ENCODE measurements around the gene RAB25. TPM values are rescaled to one million over a fixed set of nuclear protein-coding genes. Genes with fewer than 3 reads are reported as not detected.

RAB25 gene
- total and polyA plus RNA-seq, 2 of the 13 experiments (the other 11 are each of a cell fraction or from before 2014, with no cell fraction given): 0.20 to 0.22 TPM

GRCh38 chr1:156082309-156083091 is 21.5 kb downstream of the RAB25 start, which contains the start of gene MEX3A (continued):
- no peak for TF ChIP-seq THAP9 (CRISPR knock-in tag; IDR thresholded peaks at IDR 0.05; ENCODE audit: borderline replicate concordance)
- TF ChIP-seq RFXAP (CRISPR knock-in tag; IDR thresholded peaks at IDR 0.05; ENCODE audit: borderline replicate concordance): no peak
- TF ChIP-seq EHMT2 (IDR thresholded peaks at IDR 0.05; ENCODE audit: borderline replicate concordance, low read depth, low read length): no peak
- no peak for TF ChIP-seq TAF15 (IDR thresholded peaks at IDR 0.05; ENCODE audit: low read depth, low read length, poor library complexity, severe bottlenecking)
- TF ChIP-seq NCOA5 (CRISPR knock-in tag; IDR thresholded peaks at IDR 0.05): no peak
- no peak for TF ChIP-seq ZNF547 (CRISPR knock-in tag; IDR thresholded peaks at IDR 0.05)
- TF ChIP-seq SMARCE1 (IDR thresholded peaks at IDR 0.05; ENCODE audit: borderline replicate concordance): no peak
- no peak for TF ChIP-seq MBNL3 (CRISPR knock-in tag; conservative IDR thresholded peaks at IDR 0.05)
- no peak for TF ChIP-seq SRF (IDR thresholded peaks at IDR 0.05; ENCODE audit: low read depth, low read length)
- TF ChIP-seq ZNF446 (CRISPR knock-in tag; IDR thresholded peaks at IDR 0.05): no peak
- no peak for TF ChIP-seq ZBTB20 (CRISPR knock-in tag; IDR thresholded peaks at IDR 0.05; ENCODE audit: borderline replicate concordance, low read depth)
- no peak for TF ChIP-seq SKI (IDR thresholded peaks at IDR 0.05; ENCODE audit: partially characterized antibody)
- no peak for TF ChIP-seq ZNF337 (CRISPR knock-in tag; IDR thresholded peaks at IDR 0.05; ENCODE audit: borderline replicate concordance, low read depth)
- TF ChIP-seq BRCA1 (CRISPR knock-in tag; IDR thresholded peaks at IDR 0.05): no peak
- TF ChIP-seq ZNF775 (CRISPR knock-in tag; IDR thresholded peaks at IDR 0.05; ENCODE audit: borderline replicate concordance): no peak
- no peak; the same call in 1 of the 2 replicates for TF ChIP-seq ELF1 (CRISPR knock-in tag; IDR thresholded peaks at IDR 0.05)
- TF ChIP-seq ZNF788 (CRISPR knock-in tag; IDR thresholded peaks at IDR 0.05; ENCODE audit: borderline replicate concordance): no peak
- no peak for TF ChIP-seq SATB2 (CRISPR knock-in tag; IDR thresholded peaks at IDR 0.05)
- peak; percentile 67; the same call in 1 of the 2 replicates for TF ChIP-seq KDM5A (IDR thresholded peaks at IDR 0.05; ENCODE audit: borderline replicate concordance, low read length)
- no peak for TF ChIP-seq HMG20A (CRISPR knock-in tag; IDR thresholded peaks at IDR 0.05; ENCODE audit: borderline replicate concordance)
- TF ChIP-seq MAFG (CRISPR knock-in tag; IDR thresholded peaks at IDR 0.05): no peak
- no peak for TF ChIP-seq ZNF614 (CRISPR knock-in tag; IDR thresholded peaks at IDR 0.05; ENCODE audit: borderline replicate concordance)
- no peak for TF ChIP-seq PRMT3 (CRISPR knock-in tag; IDR thresholded peaks at IDR 0.05; ENCODE audit: borderline replicate concordance, low read depth)
- TF ChIP-seq ZNF451 (CRISPR knock-in tag; IDR thresholded peaks at IDR 0.05): no peak
- TF ChIP-seq PREB (CRISPR knock-in tag; IDR thresholded peaks at IDR 0.05): no peak
- no peak for TF ChIP-seq NFE2 (CRISPR knock-in tag; IDR thresholded peaks at IDR 0.05)
- TF ChIP-seq JDP2 (CRISPR knock-in tag; IDR thresholded peaks at IDR 0.05; ENCODE audit: borderline replicate concordance): no peak
- TF ChIP-seq ZNF724P (CRISPR knock-in tag; IDR thresholded peaks at IDR 0.05; ENCODE audit: borderline replicate concordance): no peak
- TF ChIP-seq ZNF737 (CRISPR knock-in tag; IDR thresholded peaks at IDR 0.05; ENCODE audit: borderline replicate concordance): no peak
